Activated CD4-positive, alpha-beta T cell treated with anti-CD3 and anti-CD28 coated beads, Interleukin-10, Interleukin-2, amounts not matched to agents 100 ng/mL and 50 ng/mL, durations not matched to agents 16 hours and 8 hours (primary cell): Measurements from ENCODE around the gene CASZ1.

Experiments
- DNase-seq: peaks from one replicate; pipeline ENCODE4 v3.0.0-alpha.2; 2020

The CASZ1 gene

GRCh38 chr1:10635085-10635896 lies 161.2 kb downstream of the CASZ1 start:
- no peak for DNase-seq

GRCh38 chr1:10634428-10635084 lies 161.9 kb downstream of the CASZ1 start:
- DNase-seq, result no peak

GRCh38 chr1:10634075-10634427 lies 162.4 kb downstream of the CASZ1 start:
- DNase-seq, result no peak

- DNase-seq, result no peak
These were observed 163.0 kb downstream of the CASZ1 start for GRCh38 chr1:10633416-10633815.

- no peak for DNase-seq
These were observed 163.8 kb downstream of the CASZ1 start for GRCh38 chr1:10632691-10633090.

- DNase-seq, result no peak
These were observed 164.4 kb downstream of the CASZ1 start for GRCh38 chr1:10631811-10632593.

- DNase-seq, result no peak
These were observed 165.2 kb downstream of the CASZ1 start for GRCh38 chr1:10631121-10631810.

- DNase-seq, result no peak
These were observed 165.8 kb downstream of the CASZ1 start for GRCh38 chr1:10630661-10631120.

- DNase-seq, result no peak
These were observed 166.5 kb downstream of the CASZ1 start for GRCh38 chr1:10629816-10630571.

GRCh38 chr1:10629091-10629815 lies 167.2 kb downstream of the CASZ1 start:
- DNase-seq, result no peak

GRCh38 chr1:10628685-10629084 lies 167.8 kb downstream of the CASZ1 start:
- no peak for DNase-seq

GRCh38 chr1:10626791-10627410 lies 169.5 kb downstream of the CASZ1 start:
- DNase-seq, result no peak

GRCh38 chr1:10626131-10626731 lies 170.2 kb downstream of the CASZ1 start:
- DNase-seq, result no peak

GRCh38 chr1:10625554-10625953 lies 170.9 kb downstream of the CASZ1 start:
- DNase-seq, result no peak

- no peak for DNase-seq
These were observed 171.4 kb downstream of the CASZ1 start for GRCh38 chr1:10625076-10625475.

- DNase-seq, result no peak
These were observed 172.0 kb downstream of the CASZ1 start for GRCh38 chr1:10624256-10625050.

- no peak for DNase-seq
These were observed 172.7 kb downstream of the CASZ1 start for GRCh38 chr1:10623686-10624145.

GRCh38 chr1:10622910-10623685 lies 173.3 kb downstream of the CASZ1 start:
- no peak for DNase-seq

- no peak for DNase-seq
These were observed 174.5 kb downstream of the CASZ1 start for GRCh38 chr1:10621906-10622305.
